ENCODE results near the gene BABAM2.

DNA sequence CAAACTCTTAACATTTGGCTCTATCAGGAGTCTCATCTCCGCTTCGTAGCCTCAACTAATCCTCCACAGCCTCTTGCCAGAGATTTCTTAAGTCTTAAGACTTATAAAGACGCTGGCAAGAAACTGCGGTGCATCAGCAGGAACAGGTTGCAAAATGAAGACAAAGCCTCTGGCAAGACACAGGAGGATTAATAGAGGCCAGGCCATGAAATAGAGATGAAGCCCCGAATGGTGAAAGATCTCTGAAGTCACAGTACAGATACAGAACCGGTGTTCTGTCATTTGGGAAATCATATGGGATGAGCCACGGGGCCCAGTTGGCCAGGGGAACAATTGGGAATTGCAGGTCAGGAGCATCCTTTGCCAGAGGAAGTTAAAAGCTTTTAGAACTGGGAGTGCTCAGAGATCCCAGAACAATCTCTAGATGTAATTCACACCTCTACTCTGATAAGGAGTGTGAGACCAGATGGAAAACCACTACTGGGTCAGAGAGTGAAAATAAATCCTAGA is 311.2 kb downstream of the BABAM2 start:
- TF ChIP-seq, protein P1, sequence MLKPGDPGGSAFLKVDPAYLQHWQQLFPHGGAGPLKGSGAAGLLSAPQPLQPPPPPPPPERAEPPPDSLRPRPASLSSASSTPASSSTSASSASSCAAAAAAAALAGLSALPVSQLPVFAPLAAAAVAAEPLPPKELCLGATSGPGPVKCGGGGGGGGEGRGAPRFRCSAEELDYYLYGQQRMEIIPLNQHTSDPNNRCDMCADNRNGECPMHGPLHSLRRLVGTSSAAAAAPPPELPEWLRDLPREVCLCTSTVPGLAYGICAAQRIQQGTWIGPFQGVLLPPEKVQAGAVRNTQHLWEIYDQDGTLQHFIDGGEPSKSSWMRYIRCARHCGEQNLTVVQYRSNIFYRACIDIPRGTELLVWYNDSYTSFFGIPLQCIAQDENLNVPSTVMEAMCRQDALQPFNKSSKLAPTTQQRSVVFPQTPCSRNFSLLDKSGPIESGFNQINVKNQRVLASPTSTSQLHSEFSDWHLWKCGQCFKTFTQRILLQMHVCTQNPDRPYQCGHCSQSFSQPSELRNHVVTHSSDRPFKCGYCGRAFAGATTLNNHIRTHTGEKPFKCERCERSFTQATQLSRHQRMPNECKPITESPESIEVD (tag by site-specific recombination; IDR thresholded peaks at IDR 0.05): no peak
- TF ChIP-seq, protein P2, sequence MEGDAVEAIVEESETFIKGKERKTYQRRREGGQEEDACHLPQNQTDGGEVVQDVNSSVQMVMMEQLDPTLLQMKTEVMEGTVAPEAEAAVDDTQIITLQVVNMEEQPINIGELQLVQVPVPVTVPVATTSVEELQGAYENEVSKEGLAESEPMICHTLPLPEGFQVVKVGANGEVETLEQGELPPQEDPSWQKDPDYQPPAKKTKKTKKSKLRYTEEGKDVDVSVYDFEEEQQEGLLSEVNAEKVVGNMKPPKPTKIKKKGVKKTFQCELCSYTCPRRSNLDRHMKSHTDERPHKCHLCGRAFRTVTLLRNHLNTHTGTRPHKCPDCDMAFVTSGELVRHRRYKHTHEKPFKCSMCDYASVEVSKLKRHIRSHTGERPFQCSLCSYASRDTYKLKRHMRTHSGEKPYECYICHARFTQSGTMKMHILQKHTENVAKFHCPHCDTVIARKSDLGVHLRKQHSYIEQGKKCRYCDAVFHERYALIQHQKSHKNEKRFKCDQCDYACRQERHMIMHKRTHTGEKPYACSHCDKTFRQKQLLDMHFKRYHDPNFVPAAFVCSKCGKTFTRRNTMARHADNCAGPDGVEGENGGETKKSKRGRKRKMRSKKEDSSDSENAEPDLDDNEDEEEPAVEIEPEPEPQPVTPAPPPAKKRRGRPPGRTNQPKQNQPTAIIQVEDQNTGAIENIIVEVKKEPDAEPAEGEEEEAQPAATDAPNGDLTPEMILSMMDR (tag by site-specific recombination; IDR thresholded peaks at IDR 0.05): no peak
- TF ChIP-seq ZNF211 (tag by site-specific recombination; IDR thresholded peaks at IDR 0.05; ENCODE audit: low read depth) (no peak), ZNF292 (tag by site-specific recombination; IDR thresholded peaks at IDR 0.05; ENCODE audit: borderline replicate concordance, low read depth) (no peak), ZNF529 (tag by site-specific recombination; IDR thresholded peaks at IDR 0.05; ENCODE audit: insufficient replicate concordance) (no peak)
- TF ChIP-seq, protein P3, sequence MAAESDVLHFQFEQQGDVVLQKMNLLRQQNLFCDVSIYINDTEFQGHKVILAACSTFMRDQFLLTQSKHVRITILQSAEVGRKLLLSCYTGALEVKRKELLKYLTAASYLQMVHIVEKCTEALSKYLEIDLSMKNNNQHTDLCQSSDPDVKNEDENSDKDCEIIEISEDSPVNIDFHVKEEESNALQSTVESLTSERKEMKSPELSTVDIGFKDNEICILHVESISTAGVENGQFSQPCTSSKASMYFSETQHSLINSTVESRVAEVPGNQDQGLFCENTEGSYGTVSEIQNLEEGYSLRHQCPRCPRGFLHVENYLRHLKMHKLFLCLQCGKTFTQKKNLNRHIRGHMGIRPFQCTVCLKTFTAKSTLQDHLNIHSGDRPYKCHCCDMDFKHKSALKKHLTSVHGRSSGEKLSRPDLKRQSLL (tag by site-specific recombination; IDR thresholded peaks at IDR 0.05): no peak
